GM21367 (cell line): Measurements from ENCODE around the gene MAPK8IP2.

Experiments used
- ATAC-seq: cut with Tn5 transposase; IDR thresholded peaks from one replicate; pipeline ENCODE4 v1.9.1; 2021; ENCODE audit not compliant: unreplicated experiment

MAPK8IP2 gene

GRCh38 chr22:50600538-50600937, at the start of gene MAPK8IP2:
MAPK8IP2 (plus strand) TSS chr22:50600793; CDS start chr22:50600819, 26 bp downstream.
- no peak for ATAC-seq

GRCh38 chr22:50551160-50551752, 49.3 kb upstream of the MAPK8IP2 start:
- ATAC-seq: no peak

- ATAC-seq: no peak
Observed at GRCh38 chr22:50553310-50553709, 47.3 kb upstream of the MAPK8IP2 start.

- no peak for ATAC-seq
Observed at GRCh38 chr22:50556703-50557102, 43.9 kb upstream of the MAPK8IP2 start.

- no peak for ATAC-seq
Observed at GRCh38 chr22:50560034-50560433, 40.6 kb upstream of the MAPK8IP2 start.

- ATAC-seq: no peak
Observed at GRCh38 chr22:50561401-50562358, 38.9 kb upstream of the MAPK8IP2 start.

GRCh38 chr22:50562523-50563412, 37.8 kb upstream of the MAPK8IP2 start, which contains the start of gene SYCE3:
SYCE3 (minus strand) TSS chr22:50562919; CDS start chr22:50556405, 6,514 bp downstream.
- peak; percentile 85 for ATAC-seq

- no peak for ATAC-seq
Observed at GRCh38 chr22:50563413-50564160, 37.0 kb upstream of the MAPK8IP2 start.

GRCh38 chr22:50564289-50564688, 36.3 kb upstream of the MAPK8IP2 start:
- no peak for ATAC-seq

GRCh38 chr22:50567721-50568252, 32.8 kb upstream of the MAPK8IP2 start:
- ATAC-seq: no peak

GRCh38 chr22:50568626-50569025, 32.0 kb upstream of the MAPK8IP2 start:
- no peak for ATAC-seq

- no peak for ATAC-seq
Observed at GRCh38 chr22:50569041-50569459, 31.5 kb upstream of the MAPK8IP2 start.

- no peak for ATAC-seq
Observed at GRCh38 chr22:50569896-50570535, 30.6 kb upstream of the MAPK8IP2 start.

GRCh38 chr22:50570861-50571260, 29.7 kb upstream of the MAPK8IP2 start:
- ATAC-seq: no peak

GRCh38 chr22:50571264-50572175, 29.1 kb upstream of the MAPK8IP2 start:
- no peak for ATAC-seq

GRCh38 chr22:50572965-50573364, 27.6 kb upstream of the MAPK8IP2 start:
- no peak for ATAC-seq

- no peak for ATAC-seq
Observed at GRCh38 chr22:50573491-50574382, 26.9 kb upstream of the MAPK8IP2 start.

- no peak for ATAC-seq
Observed at GRCh38 chr22:50574383-50574755, 26.2 kb upstream of the MAPK8IP2 start.
